Loucy (cell line): ENCODE data around the gene MYH6.

Experiments used
- H2AFZ ChIP-seq: fragments of 200-600 bp; sonication (generic); 2 replicates; pipeline ENCODE4 v1.6.0; 2016; ENCODE audit warnings: antibody characterized with exemption, mild to moderate bottlenecking, low read length, moderate library complexity
- H3F3A ChIP-seq: fragments of 200-600 bp; 2 replicates; pipeline ENCODE4 v1.6.0; 2016; ENCODE audit warnings: antibody characterized with exemption, low read depth, mild to moderate bottlenecking
- H3K27me3 ChIP-seq: fragments of 200-600 bp; sonication (generic); 2 replicates; pipeline ENCODE4 v1.6.1; 2014; ENCODE audit warnings: low read length, mild to moderate bottlenecking; ENCODE audit not compliant: insufficient read depth, poor library complexity, severe bottlenecking
- H3K36me3 ChIP-seq: fragments of 200-600 bp; sonication (generic); 2 replicates; pipeline ENCODE4 v1.6.1; 2016; ENCODE audit warnings: low read length; ENCODE audit not compliant: insufficient read depth
- H3K4me1 ChIP-seq: fragments of 200-600 bp; sonication (generic); 2 replicates; pipeline ENCODE4 v1.5.1; 2014; ENCODE audit warnings: low read length, mild to moderate bottlenecking; ENCODE audit not compliant: insufficient read depth, poor library complexity, severe bottlenecking
- H3K4me2 ChIP-seq: fragments of 200-600 bp; sonication (generic); 2 replicates; pipeline ENCODE4 v1.6.0; 2014; ENCODE audit warnings: antibody characterized with exemption, low read length, low read depth, mild to moderate bottlenecking; ENCODE audit not compliant: poor library complexity, severe bottlenecking
- H3K4me3 ChIP-seq: fragments of 200-600 bp; sonication (generic); 2 replicates; pipeline ENCODE4 v1.5.1; 2014; ENCODE audit warnings: low read length, mild to moderate bottlenecking, mixed read lengths; ENCODE audit not compliant: poor library complexity, severe bottlenecking
- H3K79me2 ChIP-seq: fragments of 200-600 bp; sonication (generic); 2 replicates; pipeline ENCODE4 v1.6.1; 2014; ENCODE audit warnings: low read length; ENCODE audit not compliant: insufficient read depth
- H3K9ac ChIP-seq: fragments of 200-600 bp; sonication (generic); 2 replicates; pipeline ENCODE4 v1.6.0; 2014; ENCODE audit warnings: mild to moderate bottlenecking, low read depth, low read length, moderate library complexity; ENCODE audit not compliant: poor library complexity, severe bottlenecking
- H3K9me2 ChIP-seq: fragments of 200-600 bp; sonication (generic); replicated peaks from 2 replicates; pipeline ENCODE4 v1.6.1; 2016; ENCODE audit warnings: low read depth, low read length, mixed read lengths
- H3K9me3 ChIP-seq: fragments of 200-600 bp; sonication (generic); 2 replicates; pipeline ENCODE4 v1.6.1; 2014; ENCODE audit warnings: mild to moderate bottlenecking, antibody characterized with exemption, low read length, low read depth; ENCODE audit not compliant: insufficient read depth
- H4K20me1 ChIP-seq: fragments of 200-600 bp; sonication (generic); 2 replicates; pipeline ENCODE4 v1.6.0; 2014; ENCODE audit warnings: antibody characterized with exemption, low read length, mild to moderate bottlenecking; ENCODE audit not compliant: insufficient read depth, poor library complexity, severe bottlenecking
- CTCF ChIP-seq: fragments of 200-600 bp; sonication (generic); conservative IDR thresholded peaks from 2 replicates; pipeline ENCODE4 v1.5.1; 2014; ENCODE audit warnings: mild to moderate bottlenecking, antibody characterized with exemption, low read length
- EZH2phosphoT487 ChIP-seq: fragments of 200-600 bp; IDR thresholded peaks from 2 replicates; pipeline ENCODE4 v1.6.1; 2018; ENCODE audit warnings: antibody characterized with exemption, mild to moderate bottlenecking, moderate library complexity, borderline replicate concordance

The MYH6 gene

GRCh38 chr14:23442721-23443356 lies 34.8 kb upstream of the MYH6 start:
- H4K20me1 ChIP-seq: no peaks in the 10 kb centered on the region
- H3K27me3 ChIP-seq: no peaks in the 10 kb centered on the region
- no peaks in the 10 kb centered on the region for H3F3A ChIP-seq
- no peaks in the 10 kb centered on the region for H3K9me2 ChIP-seq
- H3K9ac ChIP-seq: no peak overlapping the region
- no peak overlapping the region for H3K4me2 ChIP-seq
- H3K9me3 ChIP-seq: no peaks in the 10 kb centered on the region
- H2AFZ ChIP-seq: no peak overlapping the region
- no peak overlapping the region for H3K4me3 ChIP-seq
- H3K79me2 ChIP-seq: no peaks in the 10 kb centered on the region
- TF ChIP-seq EZH2phosphoT487: no peak
- TF ChIP-seq CTCF: no peak
- no peaks in the 10 kb centered on the region for H3K36me3 ChIP-seq
- no peaks in the 10 kb centered on the region for H3K4me1 ChIP-seq

GRCh38 chr14:23441076-23441475 lies 33.0 kb upstream of the MYH6 start:
- Histone ChIP-seq H3K4me3 (no peak overlapping the region), H3K9me2 (no peaks in the 10 kb centered on the region), H3K4me1 (no peaks in the 10 kb centered on the region), H3K4me2 (no peak overlapping the region), H3K27me3 (no peaks in the 10 kb centered on the region), H3K9me3 (no peaks in the 10 kb centered on the region), H2AFZ (no peak overlapping the region), H3K9ac (no peak overlapping the region), H3K79me2 (no peaks in the 10 kb centered on the region), H4K20me1 (no peaks in the 10 kb centered on the region), H3K36me3 (no peaks in the 10 kb centered on the region), H3F3A (no peaks in the 10 kb centered on the region)
- TF ChIP-seq CTCF (no peak), EZH2phosphoT487 (no peak)

GRCh38 chr14:23439107-23439835 lies 31.2 kb upstream of the MYH6 start:
- H3K4me3 ChIP-seq: no peak overlapping the region
- no peaks in the 10 kb centered on the region for H3K27me3 ChIP-seq
- H3K79me2 ChIP-seq: no peaks in the 10 kb centered on the region
- H3K9me3 ChIP-seq: no peaks in the 10 kb centered on the region
- H3K9me2 ChIP-seq: no peaks in the 10 kb centered on the region
- no peak for TF ChIP-seq CTCF
- no peak for TF ChIP-seq EZH2phosphoT487
- H3F3A ChIP-seq: no peaks in the 10 kb centered on the region
- no peaks in the 10 kb centered on the region for H4K20me1 ChIP-seq
- H3K4me1 ChIP-seq: no peaks in the 10 kb centered on the region
- no peak overlapping the region for H3K4me2 ChIP-seq
- H3K36me3 ChIP-seq: no peaks in the 10 kb centered on the region
- H2AFZ ChIP-seq: no peak overlapping the region
- no peak overlapping the region for H3K9ac ChIP-seq
